Trophoblast cell (in vitro differentiated cells and primary cell): ENCODE data around the gene VWC2.

Source experiments
- DNase-seq, 2 donors: peaks; one replicate each; pipeline ENCODE4 v3.0.0-alpha.2; 2016
- H2AFZ ChIP-seq: 2 replicates; pipeline ENCODE4 v1.6.1; 2013; ENCODE audit warnings: low read length, moderate library complexity, mild to moderate bottlenecking; ENCODE audit not compliant: insufficient read depth, poor library complexity
- H2AK5ac ChIP-seq: 2 replicates; pipeline ENCODE4 v1.6.1; 2013; ENCODE audit warnings: mild to moderate bottlenecking, low read length
- H2BK120ac ChIP-seq: 2 replicates; pipeline ENCODE4 v1.6.1; 2013; ENCODE audit warnings: low read length, mild to moderate bottlenecking, moderate library complexity; ENCODE audit not compliant: insufficient read depth, poor library complexity
- H2BK12ac ChIP-seq: 2 replicates; pipeline ENCODE4 v1.6.1; 2013; ENCODE audit warnings: mild to moderate bottlenecking, low read length, moderate library complexity
- H2BK5ac ChIP-seq: 2 replicates; pipeline ENCODE4 v1.6.1; 2013; ENCODE audit warnings: low read length, low read depth, moderate library complexity, mild to moderate bottlenecking; ENCODE audit not compliant: poor library complexity
- H3K14ac ChIP-seq: 2 replicates; pipeline ENCODE4 v1.6.1; 2013; ENCODE audit warnings: mild to moderate bottlenecking, low read length
- H3K18ac ChIP-seq: 2 replicates; pipeline ENCODE4 v1.6.1; 2013; ENCODE audit warnings: mild to moderate bottlenecking, low read length
- H3K23ac ChIP-seq: 2 replicates; pipeline ENCODE4 v1.6.1; 2013; ENCODE audit warnings: low read length
- H3K27ac ChIP-seq: 2 replicates; pipeline ENCODE4 v1.5.1; 2013; ENCODE audit warnings: low read depth, mild to moderate bottlenecking, inconsistent platforms, low read length, moderate library complexity
- H3K27me3 ChIP-seq: 2 replicates; pipeline ENCODE4 v1.6.1; 2013; ENCODE audit warnings: inconsistent platforms, mild to moderate bottlenecking, low read length, moderate library complexity; ENCODE audit not compliant: insufficient read depth
- H3K36me3 ChIP-seq, 2 experiments: 1 replicate in 1 of 2; 2 replicates in 1 of 2; pipeline ENCODE4 v1.6.1; 2013; ENCODE audit warnings: low read length in 2 of 2, mild to moderate bottlenecking in 2 of 2, moderate library complexity in 1 of 2; ENCODE audit not compliant: insufficient read depth in 2 of 2, control insufficient read depth in 1 of 2
- H3K4ac ChIP-seq: 2 replicates; pipeline ENCODE4 v1.6.1; 2013; ENCODE audit warnings: low read depth, mild to moderate bottlenecking, low read length, moderate library complexity
- H3K4me1 ChIP-seq, 2 experiments: 1 replicate in 1 of 2; 2 replicates in 1 of 2; pipeline ENCODE4 v1.6.1; 2013; ENCODE audit warnings: low read length in 2 of 2, mild to moderate bottlenecking in 2 of 2, moderate library complexity in 1 of 2; ENCODE audit not compliant: insufficient read depth in 2 of 2, control insufficient read depth in 1 of 2
- H3K4me2 ChIP-seq: 2 replicates; pipeline ENCODE4 v1.6.1; 2013; ENCODE audit warnings: inconsistent platforms, mild to moderate bottlenecking, low read length, moderate library complexity
- H3K4me3 ChIP-seq: 2 replicates; pipeline ENCODE4 v1.5.1; 2013; ENCODE audit warnings: mild to moderate bottlenecking, low read depth, low read length, inconsistent platforms
- H3K79me1 ChIP-seq: one replicate; pipeline ENCODE4 v1.6.1; 2013; ENCODE audit warnings: low read length
- H3K79me2 ChIP-seq: 2 replicates; pipeline ENCODE4 v1.6.1; 2013; ENCODE audit warnings: low read length, mild to moderate bottlenecking; ENCODE audit not compliant: control insufficient read depth, insufficient read depth, poor library complexity
- H3K9ac ChIP-seq: 2 replicates; pipeline ENCODE4 v1.6.1; 2013; ENCODE audit warnings: mild to moderate bottlenecking, low read length
- H3K9me3 ChIP-seq: 2 replicates; pipeline ENCODE4 v1.6.1; 2013; ENCODE audit warnings: low read depth, mild to moderate bottlenecking, control low read depth, inconsistent platforms, low read length; ENCODE audit not compliant: insufficient read depth
- H4K12ac ChIP-seq: 2 replicates; pipeline ENCODE4 v1.6.1; 2013; ENCODE audit warnings: low read depth, mild to moderate bottlenecking, low read length, moderate library complexity
- H4K8ac ChIP-seq: 2 replicates; pipeline ENCODE4 v1.6.1; 2013; ENCODE audit warnings: low read depth, mild to moderate bottlenecking, low read length, moderate library complexity
- H4K91ac ChIP-seq: one replicate; pipeline ENCODE4 v1.6.1; 2013; ENCODE audit warnings: low read depth, mild to moderate bottlenecking, low read length, moderate library complexity
- WGBS: extraction: QIAGEN DNeasy Blood & Tissue Kit; methylation state at CpG from one replicate; pipeline ENCODE4 v1.1.7; 2013; ENCODE audit warnings: missing lambda C conversion rate; ENCODE audit not compliant: insufficient read length, insufficient coverage; ENCODE audit errors: extremely low coverage; 5-methylcytosine and 5-hydroxymethylcytosine counted together

The VWC2 gene

GRCh38 chr7:49775949-49776443 is 2.6 kb downstream of the VWC2 start:
- Histone ChIP-seq H3K18ac (no peak overlapping the region), H3K14ac (no peak overlapping the region), H3K36me3 (no peaks in the 10 kb centered on the region), H4K91ac (no peak overlapping the region), H3K4me3 (peak overlapping the region; percentile 56), H3K4me1 (peaks cover 14 to 21% of the 10 kb centered on the region in 2 experiments), H4K12ac (no peak overlapping the region), H2BK5ac (no peak overlapping the region), H3K9me3 (peaks cover 4% of the 10 kb centered on the region), H4K8ac (no peak overlapping the region), H2AFZ (no peak overlapping the region), H2BK12ac (no peak overlapping the region), H3K27me3 (peaks cover 31% of the 10 kb centered on the region), H3K9ac (no peak overlapping the region), H3K23ac (peak overlapping the region; percentile 41), H3K4ac (no peak overlapping the region), H3K4me2 (peak overlapping the region; percentile 70), H2AK5ac (no peak overlapping the region), H2BK120ac (no peak overlapping the region), H3K79me2 (no peaks in the 10 kb centered on the region), H3K27ac (no peak overlapping the region), H3K79me1 (no peaks in the 10 kb centered on the region)
- no CpG with 5 or more reads among the region's 25 CpGs for WGBS
- no peak for DNase-seq

DNA sequence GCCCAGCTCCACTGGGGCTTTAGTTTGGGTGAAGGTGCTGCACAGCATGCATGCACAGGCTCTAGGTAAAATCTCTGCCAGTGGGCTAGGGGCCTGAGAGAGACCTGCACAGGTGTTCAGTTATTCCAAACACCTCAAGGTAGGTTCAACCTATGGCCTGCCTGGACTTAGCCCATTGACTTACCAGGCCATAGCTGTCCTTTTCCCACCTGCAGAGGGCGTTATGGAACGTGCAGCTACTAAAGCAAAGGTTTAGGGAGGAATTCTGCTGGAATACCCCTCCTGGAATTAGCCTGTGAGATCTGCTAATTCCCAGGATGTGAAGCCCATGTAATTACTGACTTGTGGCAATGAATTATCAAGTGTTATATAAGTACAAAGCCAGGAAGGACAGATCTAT is 3.6 kb downstream of the VWC2 start:
- no peak overlapping the region for H3K4me3 ChIP-seq
- peaks cover 14 to 21% of the 10 kb centered on the region in 2 experiments for H3K4me1 ChIP-seq
- no peak overlapping the region for H3K9ac ChIP-seq
- no peak overlapping the region for H4K8ac ChIP-seq
- H3K79me1 ChIP-seq = no peaks in the 10 kb centered on the region
- H4K91ac ChIP-seq = no peak overlapping the region
- no peak overlapping the region for H2BK5ac ChIP-seq
- DNase-seq = no peak
- H3K14ac ChIP-seq = no peak overlapping the region
- H3K9me3 ChIP-seq = peaks cover 4% of the 10 kb centered on the region
- no peak overlapping the region for H3K4ac ChIP-seq
- WGBS = no CpG with 5 or more reads among the region's 2 CpGs
- no peak overlapping the region for H3K23ac ChIP-seq
- H3K79me2 ChIP-seq = no peaks in the 10 kb centered on the region
- no peak overlapping the region for H2AFZ ChIP-seq
- no peak overlapping the region for H3K18ac ChIP-seq
- H4K12ac ChIP-seq = no peak overlapping the region
- no peak overlapping the region for H3K4me2 ChIP-seq
- no peak overlapping the region for H2BK120ac ChIP-seq
- peaks cover 31% of the 10 kb centered on the region for H3K27me3 ChIP-seq
- H2BK12ac ChIP-seq = no peak overlapping the region
- no peaks in the 10 kb centered on the region for H3K36me3 ChIP-seq
- no peak overlapping the region for H2AK5ac ChIP-seq
- no peak overlapping the region for H3K27ac ChIP-seq

DNA sequence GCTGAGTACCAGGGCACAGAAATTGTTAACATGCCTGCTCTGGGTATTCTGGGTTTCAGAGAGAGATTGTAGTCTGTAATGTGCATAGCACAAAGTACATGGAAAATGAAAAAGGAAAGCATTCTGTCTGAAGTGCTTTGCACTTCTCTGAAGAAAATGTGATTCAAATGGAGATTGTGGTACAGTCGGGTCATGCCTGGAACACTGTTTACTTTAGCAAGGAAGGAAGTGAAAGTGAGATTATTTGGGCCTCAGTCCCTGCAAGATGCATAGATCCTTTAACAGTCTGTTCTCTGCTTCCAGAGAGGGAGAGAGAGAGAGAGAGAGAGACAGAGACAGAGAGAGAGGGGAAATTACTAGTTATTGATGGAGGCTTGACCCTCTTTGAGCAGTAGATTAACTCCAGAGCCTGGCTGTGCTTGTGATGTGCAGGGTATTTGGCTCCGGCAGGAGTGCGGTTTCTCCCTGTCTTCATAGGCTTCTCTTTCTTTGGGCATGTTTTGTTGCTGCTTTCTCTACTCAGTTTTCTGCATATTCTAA is 5.4 kb downstream of the VWC2 start:
- no peak overlapping the region for H3K23ac ChIP-seq
- peaks cover 23% of the 10 kb centered on the region for H3K27me3 ChIP-seq
- no peaks in the 10 kb centered on the region for H3K79me2 ChIP-seq
- peaks cover 4% of the 10 kb centered on the region for H3K9me3 ChIP-seq
- H2BK5ac ChIP-seq = no peak overlapping the region
- H2AFZ ChIP-seq = no peak overlapping the region
- no peak overlapping the region for H2AK5ac ChIP-seq
- H3K14ac ChIP-seq = no peak overlapping the region
- no peak overlapping the region for H3K18ac ChIP-seq
- no peak for DNase-seq
- no CpG with 5 or more reads among the region's 3 CpGs for WGBS
- H3K27ac ChIP-seq = no peak overlapping the region
- no peak overlapping the region for H4K12ac ChIP-seq
- H3K36me3 ChIP-seq = no peaks in the 10 kb centered on the region
- no peak overlapping the region for H3K4me2 ChIP-seq
- no peak overlapping the region for H4K8ac ChIP-seq
- no peak overlapping the region for H3K9ac ChIP-seq
- H2BK120ac ChIP-seq = no peak overlapping the region
- no peaks in the 10 kb centered on the region for H3K79me1 ChIP-seq
- no peak overlapping the region for H4K91ac ChIP-seq
- H3K4ac ChIP-seq = no peak overlapping the region
- H2BK12ac ChIP-seq = no peak overlapping the region
- no peak overlapping the region for H3K4me3 ChIP-seq
- H3K4me1 ChIP-seq = peaks cover 14 to 18% of the 10 kb centered on the region in 2 experiments

- no peaks in the 10 kb centered on the region for H3K79me2 ChIP-seq
- no peaks in the 10 kb centered on the region for H3K36me3 ChIP-seq
- no peak overlapping the region for H2AK5ac ChIP-seq
- no peak overlapping the region for H2BK5ac ChIP-seq
- no peak overlapping the region for H3K14ac ChIP-seq
- H3K23ac ChIP-seq = no peak overlapping the region
- H3K4me2 ChIP-seq = no peak overlapping the region
- no peak for DNase-seq
- no peak overlapping the region for H2BK120ac ChIP-seq
- no peaks in the 10 kb centered on the region for H3K4me1 ChIP-seq
- H3K27ac ChIP-seq = no peak overlapping the region
- H3K4me3 ChIP-seq = no peak overlapping the region
- no peak overlapping the region for H2BK12ac ChIP-seq
- H4K8ac ChIP-seq = no peak overlapping the region
- no peak overlapping the region for H3K4ac ChIP-seq
- H3K18ac ChIP-seq = no peak overlapping the region
- no peak overlapping the region for H4K12ac ChIP-seq
- no peaks in the 10 kb centered on the region for H3K79me1 ChIP-seq
- peaks cover under 1% of the 10 kb centered on the region for H3K9me3 ChIP-seq
- no peak overlapping the region for H3K9ac ChIP-seq
- H2AFZ ChIP-seq = no peak overlapping the region
- H4K91ac ChIP-seq = no peak overlapping the region
- WGBS = no CpG with 5 or more reads among the region's 1 CpG
- H3K27me3 ChIP-seq = peaks cover 2% of the 10 kb centered on the region
These were observed 7.5 kb downstream of the VWC2 start for GRCh38 chr7:49780953-49781352.
